SHP77 (cell line): ENCODE measurements around the gene FEV.

Experiments
- DNase-seq, 2 experiments: peaks; one replicate each; lab custom pipeline; 2025; lab: John Stamatoyannopoulos, UW

Gene FEV

DNA sequence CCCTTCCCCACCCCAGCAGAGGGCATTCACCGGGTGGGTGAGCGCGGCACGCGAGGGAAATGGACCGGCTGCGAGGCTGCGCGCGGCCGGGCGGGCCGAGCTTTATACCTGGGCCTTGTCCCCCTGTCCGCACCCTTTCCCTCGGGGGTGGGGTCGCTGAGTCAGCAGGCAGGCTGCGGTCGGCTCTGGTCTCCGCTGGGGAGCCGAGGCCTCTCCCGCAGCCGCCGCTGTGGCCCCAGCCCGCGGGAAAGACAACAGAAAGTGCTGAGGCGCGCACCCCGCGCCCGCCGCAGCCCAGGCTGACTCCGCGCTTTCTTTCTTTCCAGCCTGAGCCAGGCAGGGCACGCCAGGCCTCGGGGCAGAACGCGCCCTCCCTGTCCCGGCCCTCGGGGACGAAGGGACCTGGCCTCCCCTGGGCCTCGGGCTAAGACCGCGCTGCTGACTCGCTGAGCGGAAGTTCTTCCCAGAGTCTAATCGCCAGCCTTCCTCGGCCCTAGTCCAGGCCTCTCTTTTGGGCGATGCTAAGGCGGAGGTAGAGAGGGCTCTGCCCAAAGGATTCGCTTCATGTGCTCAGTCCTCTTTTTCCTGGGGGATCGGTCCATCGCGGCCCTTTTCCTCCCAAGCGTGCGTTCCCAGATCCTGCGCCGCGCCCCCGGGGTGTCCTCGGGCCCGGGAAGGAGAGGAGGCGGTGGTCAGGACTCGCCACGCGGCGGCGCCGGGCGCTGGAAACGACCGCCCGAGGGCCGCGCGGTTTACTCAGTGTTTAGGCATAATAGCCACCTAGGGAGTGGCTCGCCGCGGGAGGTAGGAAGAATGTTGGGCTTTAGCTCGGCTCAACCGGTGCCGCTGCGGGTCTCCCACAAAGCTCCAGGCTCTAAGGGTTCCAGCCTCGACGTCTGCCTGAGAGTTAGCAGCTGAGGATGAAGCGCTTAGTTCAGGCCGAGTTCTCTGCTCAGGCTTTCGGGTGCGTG lies 8.6 kb upstream of the FEV start, which contains the start of gene CRYBA2:
TSS of gene CRYBA2 (minus strand) at position 78 of the 971 bp plus-strand sequence. CDS start 246 bp downstream, outside the sequence.
- peak; percentile 59 to 66 for DNase-seq

DNA sequence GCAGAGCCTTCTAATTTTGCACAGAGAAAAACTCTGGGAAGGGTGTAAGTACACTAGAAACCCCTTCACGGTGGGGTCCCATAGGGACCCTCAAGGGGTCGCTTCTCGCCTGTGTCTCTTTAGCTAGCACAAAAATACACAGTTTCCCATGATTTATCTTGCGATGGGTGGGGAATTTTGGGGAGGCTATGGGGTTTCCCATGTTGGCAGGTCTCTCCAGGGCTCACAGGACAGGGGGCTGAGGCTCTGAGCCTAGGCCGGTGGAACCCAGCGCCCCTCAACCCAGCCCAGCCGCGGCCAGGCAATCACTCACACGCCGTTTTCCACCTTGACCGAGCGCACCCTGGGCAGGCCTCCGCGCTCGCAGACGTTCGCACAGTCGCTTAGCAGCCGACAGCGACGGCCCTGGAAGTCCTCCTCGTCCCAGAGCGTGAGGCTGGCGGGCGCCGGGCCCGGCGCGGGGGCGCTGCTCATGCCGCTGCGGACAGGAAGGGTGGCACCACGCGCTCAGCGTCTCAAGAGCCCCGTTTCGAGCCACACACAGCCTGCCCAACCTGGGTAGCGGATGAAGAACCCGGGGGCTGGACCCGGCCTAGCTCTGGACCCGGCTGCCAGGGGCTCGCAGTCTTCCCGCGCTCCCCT lies 7.8 kb upstream of the FEV start:
- peak; percentile 54 for DNase-seq

DNA sequence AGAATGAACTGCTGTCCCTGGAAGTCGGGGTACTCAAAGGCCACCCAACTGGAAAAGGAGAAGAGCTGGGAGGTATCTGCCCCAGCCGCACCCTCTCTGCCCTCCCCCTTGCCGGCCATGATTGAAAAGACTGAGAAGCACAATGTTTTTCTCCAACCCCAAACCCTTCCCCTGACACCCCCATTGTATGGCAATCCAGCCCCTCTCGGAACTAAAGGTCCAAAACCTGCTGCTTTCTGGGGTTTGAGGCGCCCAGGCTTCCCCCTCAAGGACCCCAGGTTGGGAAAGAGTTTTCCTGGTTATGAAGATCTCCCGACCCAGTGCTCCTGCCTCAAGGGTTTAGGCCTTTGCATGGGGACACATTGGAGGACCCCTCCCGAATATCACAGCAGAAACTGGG lies 7.2 kb upstream of the FEV start:
- no peak for DNase-seq

DNA sequence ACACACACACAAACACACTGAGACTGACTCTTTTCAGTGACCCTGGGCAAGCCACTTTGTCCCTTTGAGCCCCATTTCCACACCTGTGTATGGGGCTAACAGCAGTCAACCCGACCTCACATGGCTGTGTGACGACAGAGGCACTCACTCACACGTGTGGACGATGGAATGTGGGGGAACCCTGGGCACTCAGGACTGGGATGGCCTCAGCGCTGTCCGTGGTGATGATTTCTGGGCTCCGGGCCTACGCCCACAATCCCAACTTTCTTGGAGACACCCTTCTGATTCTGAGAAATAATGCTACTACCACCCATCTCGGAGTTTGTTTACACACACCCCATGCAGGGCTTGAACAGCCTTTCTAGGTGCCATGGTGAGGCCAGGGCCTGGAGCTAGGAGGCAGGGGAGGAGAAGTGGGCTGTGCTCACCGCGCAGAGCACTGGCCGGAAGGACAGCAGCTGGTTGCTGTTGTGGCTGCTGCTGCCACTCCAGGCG lies 6.7 kb upstream of the FEV start:
- peak in 1 of 2 experiments; percentile 48 for DNase-seq

DNA sequence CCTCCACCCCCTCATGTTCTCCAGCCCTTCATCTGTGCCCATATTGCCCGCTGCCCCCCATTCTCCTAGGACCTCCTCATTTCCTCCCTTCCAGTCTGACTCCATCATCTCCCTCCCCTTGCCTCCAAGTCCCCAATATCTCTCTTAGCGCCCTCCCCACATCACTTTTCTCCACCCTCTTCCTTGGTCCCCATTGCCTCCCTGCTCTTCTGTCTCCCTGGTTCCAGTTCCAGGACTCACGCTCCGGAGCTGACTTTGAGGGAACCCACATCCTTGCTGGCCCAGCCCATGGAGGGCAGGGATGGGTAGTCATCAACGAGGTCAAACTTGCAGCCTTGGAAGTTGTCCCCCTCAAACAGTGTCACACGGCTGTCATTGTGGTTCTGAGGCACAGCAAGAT lies 5.6 kb upstream of the FEV start:
- no peak for DNase-seq

DNA sequence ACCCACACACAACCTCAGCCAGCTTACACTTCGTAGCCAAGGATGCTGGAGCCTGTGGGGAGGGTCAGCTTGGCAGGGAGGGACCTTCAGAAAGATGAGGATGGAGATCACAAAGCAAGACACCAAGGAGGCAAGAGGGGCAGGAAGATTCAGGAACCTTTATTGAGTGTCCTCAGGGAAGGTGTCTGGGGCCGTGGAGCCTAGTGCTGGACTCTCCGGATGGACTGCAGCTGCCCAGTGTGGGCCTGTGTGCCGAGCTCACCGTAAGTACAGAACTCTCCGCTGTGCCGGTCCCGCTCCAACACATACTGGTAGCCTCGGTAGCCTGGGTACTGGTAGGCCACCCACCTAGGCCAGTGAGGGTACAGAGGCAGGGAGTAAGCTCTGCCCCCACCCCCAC lies 5.1 kb upstream of the FEV start:
- DNase-seq: no peak

DNA sequence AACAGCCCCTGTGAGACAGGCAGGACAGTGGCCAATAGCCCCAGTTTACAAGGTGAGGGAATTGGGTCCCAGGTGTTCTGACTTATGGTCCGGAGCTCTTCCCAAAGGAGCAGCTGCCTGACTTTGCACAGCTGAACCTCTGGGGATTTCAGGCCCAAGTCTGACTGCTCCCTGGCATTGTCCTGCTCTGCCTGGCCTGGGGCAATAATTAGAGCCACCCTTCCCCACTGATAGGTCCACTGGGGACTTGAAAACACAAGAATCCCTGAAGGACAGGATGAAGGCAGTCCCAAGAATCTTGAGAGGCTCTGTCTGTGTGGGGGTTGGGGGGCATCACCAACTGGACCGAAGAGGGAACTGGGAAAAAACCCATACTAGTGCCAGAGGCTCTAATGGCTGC lies 3.7 kb upstream of the FEV start:
- no peak for DNase-seq

DNA sequence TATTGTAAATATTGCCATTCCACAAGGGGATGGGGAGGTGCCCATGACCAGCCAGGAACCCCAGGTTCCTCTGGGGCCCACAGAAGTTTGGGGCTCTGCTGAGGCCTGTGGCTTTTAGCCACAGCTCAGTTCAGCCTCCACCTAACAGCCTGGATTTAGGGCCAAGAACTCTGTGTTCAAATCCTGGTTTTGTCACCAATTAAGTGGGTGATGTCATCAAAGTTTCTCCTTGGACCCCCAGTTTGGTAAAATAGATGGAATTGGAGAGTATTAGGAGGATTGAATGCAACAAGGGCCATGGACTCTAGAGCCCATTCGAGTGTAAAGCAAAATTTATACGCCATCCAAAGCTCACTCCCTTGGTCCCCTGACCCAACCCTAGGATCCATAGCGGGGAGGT lies 3.2 kb upstream of the FEV start:
- no peak for DNase-seq

DNA sequence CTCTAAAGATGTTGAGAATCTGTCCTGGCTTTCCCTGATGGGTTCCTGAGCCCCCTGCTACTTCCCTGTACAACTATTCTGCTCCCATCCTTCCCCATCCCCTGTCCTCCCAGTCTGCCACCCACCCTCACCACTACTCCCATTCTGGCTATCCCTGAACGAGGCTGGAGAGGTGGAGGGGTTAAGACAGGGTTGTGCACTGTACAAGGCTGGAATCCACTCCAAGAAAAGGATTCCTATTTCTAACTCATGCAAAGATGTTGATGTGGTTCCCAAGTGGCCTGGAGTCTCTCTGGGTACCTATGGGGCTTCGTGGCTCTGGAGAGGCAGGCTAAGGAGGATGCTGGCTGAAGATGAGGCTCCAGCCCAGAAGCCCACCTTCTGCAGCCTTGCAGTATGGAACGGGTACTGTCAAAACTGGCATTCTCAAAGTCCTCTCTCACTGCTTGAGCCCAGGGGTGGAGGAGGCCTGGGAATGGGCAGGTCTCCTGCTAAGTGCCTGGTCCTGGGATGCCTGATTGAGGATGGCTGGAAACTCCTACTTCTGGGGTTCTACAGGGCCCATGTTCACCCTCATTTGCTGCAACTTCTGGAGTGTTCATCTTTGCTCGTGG lies 1.3 kb upstream of the FEV start:
- no peak for DNase-seq

DNA sequence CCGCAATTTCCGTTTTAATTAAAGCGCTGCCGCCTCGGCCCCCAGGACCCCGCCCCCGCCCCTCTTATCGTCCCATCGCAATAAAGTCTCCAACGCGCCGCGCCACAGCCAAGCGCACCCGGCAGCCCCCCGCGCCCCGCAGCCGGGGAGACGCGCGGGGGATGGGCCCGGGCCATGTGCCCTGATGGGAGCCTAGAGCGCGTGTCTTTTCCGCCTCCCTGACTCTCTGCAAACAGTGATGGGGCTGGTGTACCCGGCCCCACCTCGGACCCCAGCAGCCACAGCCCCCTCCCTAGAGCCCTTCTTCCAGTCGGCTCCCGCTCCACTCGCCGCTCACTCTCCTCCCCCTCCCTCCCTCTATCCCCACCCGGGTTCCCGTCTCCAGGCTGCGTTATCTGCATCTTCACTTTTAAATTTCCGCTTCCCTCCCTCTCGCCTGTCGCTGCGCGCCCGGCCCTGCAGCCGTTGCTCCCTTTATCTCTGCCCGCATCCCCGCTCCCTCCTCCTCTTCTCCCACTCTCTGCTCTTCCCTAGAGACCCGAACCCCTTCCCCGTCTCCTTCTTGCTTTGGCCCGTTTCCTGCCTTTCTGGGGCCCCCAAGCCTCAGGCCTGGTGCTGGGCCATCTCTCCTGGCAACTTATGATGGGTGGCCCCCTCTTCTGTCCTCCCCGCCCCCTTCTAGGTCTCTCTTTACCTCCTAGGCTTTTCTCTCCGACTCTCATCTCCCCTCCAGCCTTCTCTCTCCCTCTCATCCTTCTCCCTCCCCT lies 524 bp upstream of the FEV start:
- no peak for DNase-seq

DNA sequence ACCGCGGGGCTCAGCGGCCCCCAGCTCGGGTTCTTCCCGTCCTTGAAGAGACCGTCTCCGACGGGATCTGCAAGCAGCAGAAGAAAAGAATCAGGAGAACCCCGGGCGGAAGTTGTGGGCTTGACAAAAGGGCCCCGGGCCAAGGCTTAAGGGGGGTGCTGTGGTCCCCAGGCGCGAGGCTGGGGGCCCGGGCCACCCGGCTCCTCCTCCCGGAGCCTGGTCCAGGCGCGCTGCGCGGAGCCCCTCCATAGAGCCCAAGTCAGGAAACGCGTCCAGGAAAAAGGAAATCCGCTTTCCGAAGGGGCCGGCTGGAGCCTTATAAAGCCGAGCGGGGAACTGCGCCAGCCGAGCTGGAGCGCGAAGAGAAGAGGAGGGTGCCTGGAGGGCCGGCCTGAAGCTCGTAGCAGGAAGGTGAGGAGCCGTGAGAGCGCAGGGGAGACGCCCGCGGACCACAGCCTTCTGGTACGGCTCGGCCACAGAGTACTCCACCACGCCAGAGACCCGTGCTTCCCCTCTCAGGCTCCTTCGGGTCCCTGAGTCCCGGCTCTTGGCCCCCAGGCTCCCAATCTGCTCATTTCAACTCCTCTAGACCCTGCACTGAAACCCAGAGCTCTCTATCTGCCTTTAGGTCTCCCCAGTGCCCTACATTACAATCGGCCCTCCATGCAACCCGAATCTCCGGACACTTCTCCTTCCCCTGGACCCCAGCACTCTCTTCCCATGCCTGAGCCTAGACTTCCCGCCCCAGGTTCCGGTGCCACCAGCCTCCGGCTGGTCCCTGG lies 554 bp downstream of the FEV start:
- DNase-seq: no peak

DNA sequence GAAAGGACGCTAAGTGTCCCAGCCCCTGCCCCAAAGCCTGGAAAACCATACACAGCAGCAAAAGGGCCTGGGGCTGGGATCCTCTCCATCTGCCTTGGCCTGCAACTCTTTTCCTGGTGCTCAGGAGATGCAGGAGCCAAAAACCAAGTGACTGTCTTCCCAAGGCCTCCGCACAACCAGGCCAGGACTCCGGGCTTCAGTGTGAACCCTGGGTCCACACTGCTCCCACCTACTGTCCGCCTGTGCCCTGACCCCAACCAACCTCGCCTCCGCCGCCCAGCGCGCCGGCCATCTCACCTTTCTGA lies 1.1 kb downstream of the FEV start:
- DNase-seq: no peak

DNA sequence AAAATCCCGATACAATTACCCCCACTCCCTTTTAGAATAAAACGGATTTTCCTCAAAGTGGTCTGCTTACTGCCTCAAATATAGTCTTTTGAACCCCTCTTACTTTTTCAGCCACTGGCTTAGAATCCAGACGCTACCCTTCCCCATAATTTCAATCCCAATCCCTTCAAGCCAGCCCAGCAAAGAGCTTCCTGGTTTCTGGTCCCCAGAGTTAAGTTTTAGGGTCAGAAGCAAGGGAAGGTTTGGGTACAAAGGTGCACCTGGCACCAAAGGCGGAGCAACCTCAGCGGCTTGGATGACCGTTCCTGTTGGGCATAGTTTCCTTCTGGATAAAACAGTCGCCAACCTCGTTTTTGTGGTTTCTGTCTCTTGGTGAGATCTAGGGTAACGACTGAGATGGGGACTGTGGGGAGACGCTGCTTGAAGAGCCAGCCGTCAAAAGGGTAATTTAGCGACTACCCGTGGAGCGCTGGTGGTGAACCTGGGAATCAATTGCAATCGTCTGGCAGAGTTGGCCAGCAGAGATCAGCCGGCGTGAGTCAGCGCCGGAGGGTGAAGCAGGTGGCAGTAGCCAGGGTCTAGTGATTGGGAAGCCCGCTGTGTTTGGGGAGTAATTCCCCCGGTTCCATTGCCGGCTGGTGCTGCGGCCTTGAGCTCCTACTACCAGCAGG lies 1.6 kb downstream of the FEV start:
- peak; percentile 30 to 50 for DNase-seq

DNA sequence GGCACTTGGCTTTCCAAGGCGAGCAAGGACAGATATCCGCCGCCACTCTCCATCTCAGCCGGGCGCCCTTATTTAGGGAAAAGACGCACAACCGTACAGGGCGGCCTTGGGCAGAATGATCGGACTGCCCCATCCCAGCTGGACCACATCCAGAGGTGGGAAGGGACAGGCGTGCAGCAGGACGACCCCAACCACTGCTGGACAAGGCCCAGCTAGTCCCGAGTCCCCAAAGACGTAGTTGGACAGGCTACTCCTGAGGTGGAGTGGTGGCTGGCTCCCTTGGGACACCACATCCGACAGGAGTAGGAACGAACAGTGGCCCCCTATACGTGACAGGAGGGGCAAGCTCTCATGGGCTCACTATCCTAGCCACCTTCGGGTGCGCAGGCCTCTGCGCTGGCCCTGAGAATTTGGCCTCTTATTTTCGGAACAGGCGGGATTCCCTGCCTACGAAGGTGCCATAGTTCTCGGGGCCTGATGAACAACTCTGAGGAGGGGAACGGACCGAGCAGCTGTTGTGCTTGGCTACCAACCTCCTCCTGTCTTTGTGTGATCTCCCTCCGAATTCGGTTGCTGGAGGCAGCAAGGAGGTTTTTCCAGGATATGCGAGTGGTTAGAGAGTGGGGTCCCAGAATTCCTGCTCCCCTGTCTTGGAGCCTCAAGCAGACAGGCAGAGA lies 2.3 kb downstream of the FEV start:
- DNase-seq: no peak

DNA sequence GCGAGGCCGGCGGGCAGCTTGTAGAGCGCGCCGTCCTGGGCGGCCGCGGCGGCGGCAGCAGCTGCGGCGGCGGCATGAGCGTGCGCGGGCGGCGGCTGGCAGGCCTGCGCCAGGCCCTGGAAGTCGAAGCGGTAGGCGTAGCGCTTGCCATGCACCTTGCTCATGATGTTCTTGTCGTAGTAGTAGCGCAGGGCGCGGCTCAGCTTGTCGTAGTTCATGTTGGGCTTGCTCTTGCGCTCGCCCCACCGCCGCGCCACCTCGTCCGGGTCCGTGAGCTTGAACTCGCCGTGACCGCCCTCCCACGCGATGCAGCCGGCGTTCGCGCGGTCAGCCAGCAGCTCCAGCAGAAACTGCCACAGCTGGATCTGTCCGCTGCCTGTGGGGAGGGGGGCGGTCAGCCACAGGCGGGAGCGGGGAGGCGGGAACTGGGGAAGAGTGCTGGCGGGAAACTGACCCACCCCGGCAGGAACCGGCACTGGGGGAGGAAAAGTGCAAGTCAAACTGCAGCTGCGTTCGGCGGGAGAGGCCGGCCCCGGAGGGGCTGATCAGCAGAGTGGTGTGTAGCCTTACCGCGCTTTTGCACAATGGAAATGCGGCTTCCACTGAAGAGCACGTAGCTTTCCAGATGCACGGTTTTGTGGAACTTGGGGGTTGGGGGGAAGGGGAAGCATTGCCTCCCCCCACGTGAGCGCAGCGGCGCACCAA lies 3.0 kb downstream of the FEV start:
- DNase-seq: peak in 1 of 2 experiments; percentile 42

DNA sequence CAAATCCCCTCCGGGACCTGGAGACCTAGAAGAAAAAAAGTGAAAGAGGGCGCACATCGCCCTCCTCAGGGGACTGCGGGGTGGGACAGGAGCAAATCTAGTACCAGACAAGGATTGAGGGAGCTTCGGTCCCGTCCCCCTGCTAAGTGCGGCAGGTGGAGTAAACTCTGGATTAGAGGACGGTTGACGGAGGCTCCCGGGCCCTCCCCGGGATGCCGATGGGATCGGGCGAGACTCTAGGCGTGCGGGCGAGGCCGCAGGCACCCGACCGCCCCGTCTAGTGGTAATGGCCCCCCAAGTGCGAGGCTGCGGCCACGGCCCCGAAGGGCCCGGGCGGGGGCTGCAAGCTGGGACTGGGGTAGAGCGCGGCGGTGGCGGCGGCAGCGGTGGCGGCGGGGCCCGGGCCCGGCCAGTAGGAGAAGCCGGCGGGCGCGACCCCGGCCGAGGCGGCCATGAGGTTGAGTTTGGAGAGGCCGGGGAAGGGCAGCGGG lies 3.5 kb downstream of the FEV start:
- peak; percentile 38 to 41 for DNase-seq

DNA sequence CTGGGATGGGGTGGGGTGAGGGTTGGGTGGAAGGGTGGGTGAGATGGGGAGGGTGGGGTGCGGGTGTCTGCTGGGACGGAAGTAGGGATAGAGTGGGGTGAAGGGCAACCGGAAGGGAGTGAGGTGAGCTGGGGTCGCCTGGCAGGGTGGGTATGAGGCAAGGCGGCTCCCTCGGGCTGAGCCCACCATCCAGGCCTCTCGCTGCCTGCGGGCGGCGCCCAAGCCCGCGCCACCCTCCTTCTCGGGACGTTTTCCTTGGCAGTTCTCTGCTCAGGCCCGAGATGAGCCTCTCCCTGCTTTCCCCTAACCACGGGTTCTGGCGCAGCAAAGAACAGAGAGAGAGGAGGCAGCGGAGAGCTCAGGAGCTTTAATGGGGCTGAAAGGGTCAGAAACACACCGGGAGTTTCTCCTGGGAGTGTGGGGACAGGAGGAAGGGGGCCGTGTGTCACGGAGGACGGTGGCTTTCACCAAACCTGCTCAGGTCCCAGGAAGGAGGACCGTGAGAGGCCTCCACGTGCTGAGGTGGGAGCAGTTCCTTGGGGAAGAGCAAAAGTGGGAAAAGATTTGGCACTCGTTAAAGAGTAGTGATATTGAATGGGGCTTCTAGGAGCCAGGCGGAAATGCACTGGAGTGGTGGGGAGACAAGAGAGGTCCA lies 4.1 kb downstream of the FEV start:
- peak in 1 of 2 experiments; percentile 34 for DNase-seq

DNA sequence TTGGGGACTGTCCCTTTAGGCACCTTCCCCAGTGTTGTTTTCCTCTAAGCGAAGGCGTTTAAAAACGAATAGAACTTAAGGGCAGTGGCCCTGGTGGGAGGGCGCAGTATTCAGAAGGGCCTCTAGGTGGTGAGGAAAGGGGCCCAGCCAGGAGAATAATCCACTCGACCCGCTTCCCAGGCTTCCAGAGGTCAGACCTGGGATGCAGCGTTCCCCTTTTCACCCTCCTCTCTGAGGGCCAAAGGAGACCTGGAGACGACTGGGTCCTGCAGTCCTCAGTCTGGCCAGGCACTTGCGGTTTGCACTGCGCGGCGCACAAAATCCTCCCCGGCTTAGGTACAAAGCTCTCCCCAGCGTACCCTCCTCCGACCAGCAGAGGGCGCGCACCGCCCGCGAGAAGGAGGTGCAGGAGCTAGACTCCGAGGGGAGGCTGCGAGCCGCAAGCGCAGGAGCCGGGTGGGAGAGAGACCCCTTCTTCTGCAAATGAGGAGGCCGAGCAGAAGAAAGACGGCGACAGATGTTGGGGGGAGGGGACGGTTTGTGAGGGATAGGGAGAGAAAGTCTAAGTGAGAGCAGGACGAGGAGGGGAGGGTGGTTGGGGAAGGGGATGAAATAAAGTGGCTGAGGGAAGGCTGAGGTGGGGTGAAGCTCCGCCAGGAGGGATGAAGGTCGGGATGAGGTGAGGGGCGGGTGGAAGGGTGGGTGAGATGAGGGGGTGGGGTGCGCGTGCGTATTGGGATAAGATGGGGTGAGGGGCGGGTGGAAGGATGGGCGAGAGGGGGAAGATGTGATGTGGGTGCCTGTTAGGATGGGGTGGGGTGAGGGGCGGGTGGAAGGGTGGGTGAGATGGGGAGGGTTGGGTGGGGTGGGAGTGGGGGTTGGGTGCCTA lies 4.9 kb downstream of the FEV start:
- peak; percentile 81 to 84 for DNase-seq
